ENCODE data around the gene GCLC.

DNA sequence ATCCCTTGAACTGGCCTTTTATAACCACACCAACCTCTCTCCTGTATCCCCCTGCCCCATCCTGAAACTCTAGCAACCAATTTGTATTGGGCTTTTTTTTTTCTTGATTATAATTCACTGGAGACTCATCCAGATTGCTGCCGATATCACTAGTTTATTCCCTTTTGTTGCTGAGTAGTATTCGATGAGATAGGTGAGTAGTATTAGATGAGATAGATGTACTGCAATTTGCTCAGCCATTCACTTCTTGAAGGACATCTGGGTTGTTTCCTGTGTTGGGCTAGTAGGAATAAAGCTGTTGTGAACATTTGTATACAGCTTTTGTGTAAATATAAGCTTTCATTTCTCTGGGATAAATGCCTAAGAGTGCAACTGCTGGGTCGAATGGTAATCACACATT lies 58.2 kb downstream of the GCLC start:
- TF ChIP-seq, protein P1, sequence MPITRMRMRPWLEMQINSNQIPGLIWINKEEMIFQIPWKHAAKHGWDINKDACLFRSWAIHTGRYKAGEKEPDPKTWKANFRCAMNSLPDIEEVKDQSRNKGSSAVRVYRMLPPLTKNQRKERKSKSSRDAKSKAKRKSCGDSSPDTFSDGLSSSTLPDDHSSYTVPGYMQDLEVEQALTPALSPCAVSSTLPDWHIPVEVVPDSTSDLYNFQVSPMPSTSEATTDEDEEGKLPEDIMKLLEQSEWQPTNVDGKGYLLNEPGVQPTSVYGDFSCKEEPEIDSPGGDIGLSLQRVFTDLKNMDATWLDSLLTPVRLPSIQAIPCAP (CRISPR knock-in tag; IDR thresholded peaks at IDR 0.05) = no peak
- TF ChIP-seq, protein P2, sequence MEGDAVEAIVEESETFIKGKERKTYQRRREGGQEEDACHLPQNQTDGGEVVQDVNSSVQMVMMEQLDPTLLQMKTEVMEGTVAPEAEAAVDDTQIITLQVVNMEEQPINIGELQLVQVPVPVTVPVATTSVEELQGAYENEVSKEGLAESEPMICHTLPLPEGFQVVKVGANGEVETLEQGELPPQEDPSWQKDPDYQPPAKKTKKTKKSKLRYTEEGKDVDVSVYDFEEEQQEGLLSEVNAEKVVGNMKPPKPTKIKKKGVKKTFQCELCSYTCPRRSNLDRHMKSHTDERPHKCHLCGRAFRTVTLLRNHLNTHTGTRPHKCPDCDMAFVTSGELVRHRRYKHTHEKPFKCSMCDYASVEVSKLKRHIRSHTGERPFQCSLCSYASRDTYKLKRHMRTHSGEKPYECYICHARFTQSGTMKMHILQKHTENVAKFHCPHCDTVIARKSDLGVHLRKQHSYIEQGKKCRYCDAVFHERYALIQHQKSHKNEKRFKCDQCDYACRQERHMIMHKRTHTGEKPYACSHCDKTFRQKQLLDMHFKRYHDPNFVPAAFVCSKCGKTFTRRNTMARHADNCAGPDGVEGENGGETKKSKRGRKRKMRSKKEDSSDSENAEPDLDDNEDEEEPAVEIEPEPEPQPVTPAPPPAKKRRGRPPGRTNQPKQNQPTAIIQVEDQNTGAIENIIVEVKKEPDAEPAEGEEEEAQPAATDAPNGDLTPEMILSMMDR (IDR thresholded peaks at IDR 0.05) = no peak

Measured in WTC11 (cell line).